Prostate gland (tissue), 2 donors: Measurements from ENCODE around the gene IL20RB.

Source experiments
- POLR2A ChIP-seq: fragments of 450-650 bp; IDR thresholded peaks from one replicate; pipeline ENCODE4 v1.6.1; 2016; ENCODE audit warnings: antibody characterized with exemption, mild to moderate bottlenecking
- POLR2AphosphoS5 ChIP-seq: sonication (generic); formaldehyde crosslinking; IDR thresholded peaks from one replicate; pipeline ENCODE4 v1.6.1; 2017; ENCODE audit warnings: antibody characterized with exemption
- TF ChIP-seq, protein P1 (sequence below), 4 experiments: fragments of 200-600 bp in 2 of 4; fragments of 450-650 bp in 2 of 4; sonication (generic) in 2 of 4; IDR thresholded peaks; 1 replicate in 3 of 4; 2 replicates in 1 of 4; pipeline ENCODE4 v1.5.1; 2016 to 2019; ENCODE audit warnings: antibody characterized with exemption in 4 of 4, mild to moderate bottlenecking in 2 of 4, moderate library complexity in 2 of 4

DNA sequence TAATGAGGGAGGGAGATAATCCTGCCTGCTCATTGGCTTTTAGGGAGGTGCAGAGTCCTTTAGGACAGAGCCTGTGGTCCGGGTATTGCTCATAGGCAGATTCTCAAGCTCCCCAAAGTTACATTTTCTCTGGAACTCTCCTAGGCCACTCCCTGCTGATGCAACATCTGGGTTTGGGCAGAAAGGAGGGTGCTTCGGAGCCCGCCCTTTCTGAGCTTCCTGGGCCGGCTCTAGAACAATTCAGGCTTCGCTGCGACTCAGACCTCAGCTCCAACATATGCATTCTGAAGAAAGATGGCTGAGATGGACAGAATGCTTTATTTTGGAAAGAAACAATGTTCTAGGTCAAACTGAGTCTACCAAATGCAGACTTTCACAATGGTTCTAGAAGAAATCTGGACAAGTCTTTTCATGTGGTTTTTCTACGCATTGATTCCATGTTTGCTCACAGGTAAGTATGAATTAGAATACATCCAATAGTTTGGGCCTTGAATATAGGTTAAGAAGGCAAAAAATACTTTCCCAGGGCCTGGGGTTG, at the start of gene IL20RB:
- TF ChIP-seq, protein P1, sequence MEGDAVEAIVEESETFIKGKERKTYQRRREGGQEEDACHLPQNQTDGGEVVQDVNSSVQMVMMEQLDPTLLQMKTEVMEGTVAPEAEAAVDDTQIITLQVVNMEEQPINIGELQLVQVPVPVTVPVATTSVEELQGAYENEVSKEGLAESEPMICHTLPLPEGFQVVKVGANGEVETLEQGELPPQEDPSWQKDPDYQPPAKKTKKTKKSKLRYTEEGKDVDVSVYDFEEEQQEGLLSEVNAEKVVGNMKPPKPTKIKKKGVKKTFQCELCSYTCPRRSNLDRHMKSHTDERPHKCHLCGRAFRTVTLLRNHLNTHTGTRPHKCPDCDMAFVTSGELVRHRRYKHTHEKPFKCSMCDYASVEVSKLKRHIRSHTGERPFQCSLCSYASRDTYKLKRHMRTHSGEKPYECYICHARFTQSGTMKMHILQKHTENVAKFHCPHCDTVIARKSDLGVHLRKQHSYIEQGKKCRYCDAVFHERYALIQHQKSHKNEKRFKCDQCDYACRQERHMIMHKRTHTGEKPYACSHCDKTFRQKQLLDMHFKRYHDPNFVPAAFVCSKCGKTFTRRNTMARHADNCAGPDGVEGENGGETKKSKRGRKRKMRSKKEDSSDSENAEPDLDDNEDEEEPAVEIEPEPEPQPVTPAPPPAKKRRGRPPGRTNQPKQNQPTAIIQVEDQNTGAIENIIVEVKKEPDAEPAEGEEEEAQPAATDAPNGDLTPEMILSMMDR (IDR thresholded peaks at IDR 0.05), result no peak
- TF ChIP-seq POLR2A (no peak), POLR2AphosphoS5 (no peak)
